Stimulated activated CD4-positive, alpha-beta T cell treated with anti-CD3 and anti-CD28 coated beads, Interleukin-4, amount 100 ng/mL, for 1 hour (primary cell): ENCODE results near the gene MEIOSIN.
"Not testable (repeated sequence)": the region's sequence is repeated elsewhere in the genome, so short reads cannot be mapped to it uniquely, and the experiment has no call there.

Experiments
- DNase-seq: peaks from one replicate; pipeline ENCODE4 v3.0.0-alpha.2; 2020

MEIOSIN gene

GRCh38 chr19:45782162-45782691 lies 49.0 kb downstream of the MEIOSIN start, which contains the start of gene DMPK:
Gene DMPK, minus strand, starts transcription at chr19:45782490. Its CDS starts 138 bp downstream, at chr19:45782352.
- no peak for DNase-seq

GRCh38 chr19:45782820-45783785 lies 49.9 kb downstream of the MEIOSIN start:
- no peak for DNase-seq

- DNase-seq = no peak
Observed at GRCh38 chr19:45784096-45784495, 50.9 kb downstream of the MEIOSIN start.

GRCh38 chr19:45785097-45785496 lies 51.9 kb downstream of the MEIOSIN start:
- no peak for DNase-seq

- DNase-seq = no peak
Observed at GRCh38 chr19:45785781-45786532, 52.7 kb downstream of the MEIOSIN start.

- no peak for DNase-seq
Observed at GRCh38 chr19:45786533-45786894, 53.3 kb downstream of the MEIOSIN start.

GRCh38 chr19:45789035-45789786 lies 56.0 kb downstream of the MEIOSIN start:
- no peak for DNase-seq

GRCh38 chr19:45790942-45791341 lies 57.7 kb downstream of the MEIOSIN start:
- DNase-seq = no peak

- DNase-seq = no peak
Observed at GRCh38 chr19:45791744-45792469, 58.7 kb downstream of the MEIOSIN start.

GRCh38 chr19:45792470-45793177 lies 59.4 kb downstream of the MEIOSIN start, which contains the start of gene DMWD:
Gene DMWD, minus strand, starts transcription at chr19:45792845. Its CDS starts 89 bp downstream, at chr19:45792756.
- peak; percentile 100 for DNase-seq

- no peak for DNase-seq
Observed at GRCh38 chr19:45793178-45793564, 59.9 kb downstream of the MEIOSIN start.

- DNase-seq = no peak
Observed at GRCh38 chr19:45793876-45794275, 60.6 kb downstream of the MEIOSIN start.

GRCh38 chr19:45794627-45795026 lies 61.4 kb downstream of the MEIOSIN start:
- DNase-seq = no peak

- peak; percentile 63 for DNase-seq
Observed at GRCh38 chr19:45798995-45799517, 65.8 kb downstream of the MEIOSIN start.

- not testable (repeated sequence) for DNase-seq
Observed at GRCh38 chr19:45799541-45799940, 66.3 kb downstream of the MEIOSIN start.

- no peak for DNase-seq
Observed at GRCh38 chr19:45800070-45800553, 66.9 kb downstream of the MEIOSIN start.

- DNase-seq = no peak
Observed at GRCh38 chr19:45801603-45802175, 68.5 kb downstream of the MEIOSIN start.

GRCh38 chr19:45804140-45804958 lies 71.1 kb downstream of the MEIOSIN start:
- DNase-seq = no peak

GRCh38 chr19:45804959-45805230 lies 71.7 kb downstream of the MEIOSIN start:
- DNase-seq = no peak

- no peak for DNase-seq
Observed at GRCh38 chr19:45805719-45806118, 72.5 kb downstream of the MEIOSIN start.
